Stomach (tissue), 9 donors: ENCODE data around the gene TMEM167B. TPM values are rescaled to one million over a fixed set of nuclear protein-coding genes. Genes with fewer than 3 reads are reported as not detected.
A peak's percentile ranks its signal among the peaks of the same experiment; 100 is the strongest.

ENCODE experiments used
- DNase-seq, 2 donors: peaks; one replicate each; pipeline versions ENCODE4 v3.0.0 to v3.0.0-alpha.2; 2013 to 2019
- H3K27ac ChIP-seq, 5 donors: fragments of 200-600 bp in 4 of 5; sonication (generic) in 4 of 5; one replicate each; pipeline ENCODE4 v1.5.1; 2013 to 2019; ENCODE audit warnings: mild to moderate bottlenecking in 1 of 5, moderate library complexity in 1 of 5
- H3K27me3 ChIP-seq, 3 donors: fragments of 200-600 bp; sonication (generic); one replicate each; pipeline ENCODE4 v1.5.1; 2017 to 2019; ENCODE audit warnings: mixed run types in 1 of 3
- H3K36me3 ChIP-seq, 4 donors: fragments of 200-600 bp; sonication (generic); 1 replicate in 3 of 4; 2 replicates in 1 of 4; pipeline ENCODE4 v1.5.1; 2016 to 2019
- H3K4me1 ChIP-seq, 4 donors: fragments of 200-600 bp; sonication (generic); one replicate each; pipeline ENCODE4 v1.5.1; 2016 to 2019
- H3K4me3 ChIP-seq, 4 donors: fragments of 200-600 bp; sonication (generic) in 3 of 4; one replicate each; pipeline ENCODE4 v1.5.1; 2016 to 2019; ENCODE audit warnings: mild to moderate bottlenecking in 1 of 4
- H3K9me3 ChIP-seq, 4 donors: fragments of 200-600 bp; sonication (generic); one replicate each; pipeline ENCODE4 v1.5.1; 2016 to 2019
- CTCF ChIP-seq, 7 experiments: fragments of 450-650 bp in 4 of 7; fragments of 200-600 bp in 3 of 7; sonication (generic) in 3 of 7; IDR thresholded peaks; one replicate each; pipeline ENCODE4 v1.5.1; 2016 to 2019; ENCODE audit warnings: antibody characterized with exemption in 7 of 7, control low read depth in 2 of 7, mild to moderate bottlenecking in 1 of 7
- EP300 ChIP-seq: sonication (generic); formaldehyde crosslinking; IDR thresholded peaks from one replicate; pipeline ENCODE4 v1.6.1; 2017; ENCODE audit warnings: antibody characterized with exemption
- POLR2A ChIP-seq, 4 donors: fragments of 450-650 bp; IDR thresholded peaks; one replicate each; pipeline ENCODE4 v1.6.1; 2016; ENCODE audit warnings: antibody characterized with exemption in 4 of 4, control low read depth in 2 of 4, mild to moderate bottlenecking in 1 of 4, moderate library complexity in 1 of 4
- POLR2AphosphoS5 ChIP-seq, 3 donors: sonication (generic); formaldehyde crosslinking; IDR thresholded peaks; one replicate each; pipeline ENCODE4 v1.6.1; 2016; ENCODE audit warnings: antibody characterized with exemption in 3 of 3
- WGBS, 5 donors: extraction: QIAGEN DNeasy Blood & Tissue Kit in 3 of 5; methylation state at CpG; one replicate each; pipeline versions ENCODE4 v1.1.5 to v1.1.7; 2013 to 2018; 5-methylcytosine and 5-hydroxymethylcytosine counted together
- intact Hi-C: fragments of 100-400 bp; cut with DNase I; formaldehyde crosslinking; loops from one replicate; pipeline ENCODE4 v1.15.1; 2023; ENCODE audit warnings: low total_unique reads
- polyA plus RNA-seq, 3 donors: library from polyadenylated mRNA; stranded (reverse); fragments of 200-250 nt; gene quantifications; one replicate each; pipeline ENCODE4 v1.2.3, GENCODE V29; 2013
- total RNA-seq, 5 donors: library from RNA; depleted of rRNA; stranded (reverse); fragments of >200 nt; gene quantifications; one replicate each; pipeline versions ENCODE4 v1.1.0 to v1.2.3, GENCODE V29; 2014 to 2016
- donor health status: healthy with polysubstance abuse.
- donor health status: Bipolar disorder and iron deficiency.
- donor health status: healthy.

TMEM167B gene
- total and polyA plus RNA-seq, 8 donors = 2.9 to 70.1 (median 26.9) TPM; not detected in 1

DNA sequence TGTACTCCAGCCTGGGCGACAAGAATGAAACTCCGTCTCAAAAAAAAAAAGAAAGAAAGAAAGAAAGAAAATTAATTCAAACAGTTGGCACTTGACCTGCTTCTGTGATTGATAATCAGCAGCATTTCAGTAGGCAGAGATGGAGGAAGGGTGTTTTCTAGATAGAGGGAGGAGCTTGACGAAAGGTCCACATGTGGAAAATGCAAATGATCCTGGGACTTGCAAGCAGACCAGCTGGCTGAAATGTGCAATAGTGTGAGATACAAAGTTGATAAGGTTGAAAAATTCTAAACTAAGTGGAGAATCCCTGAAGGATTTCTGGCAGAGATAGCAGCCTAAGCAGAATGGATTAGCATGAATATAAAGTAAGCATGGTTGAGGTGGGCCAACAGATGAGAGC is 27.5 kb downstream of the TMEM167B start:
- DNase-seq = no peak
- no peak overlapping the region for H3K4me3 ChIP-seq
- H3K4me1 ChIP-seq = peaks cover 10 to 35% (median 26%) of the 10 kb centered on the region in 4 donors
- peak overlapping the region; percentile 57 to 79 (median 76) for H3K27ac ChIP-seq
- intact Hi-C loops = loop anchor here (10.0 kb wide), 1 partner anchor 77 kb away; no protein-coding TSS in a partner anchor
- no peaks in the 10 kb centered on the region for H3K9me3 ChIP-seq
- 41 to 54% (median 48%) methylated on average over 3 of the region's 3 CpGs for WGBS, 5 donors
- no peak for TF ChIP-seq EP300
- no peak for TF ChIP-seq CTCF (IDR thresholded peaks at IDR 0.05)
- TF ChIP-seq POLR2AphosphoS5 (IDR thresholded peaks at IDR 0.05) = no peak
- no peak for TF ChIP-seq POLR2A (IDR thresholded peaks at IDR 0.05)
- peaks cover 6 to 36% (median 7%) of the 10 kb centered on the region in 3 donors for H3K27me3 ChIP-seq
- H3K36me3 ChIP-seq = no peaks in the 10 kb centered on the region

- DNase-seq = peak in 1 of 2 donors; percentile 11
- Histone ChIP-seq H3K4me1 (peaks cover 0 to 20% (median 12%) of the 10 kb centered on the region in 4 donors), H3K9me3 (no peaks in the 10 kb centered on the region), H3K4me3 (no peak overlapping the region), H3K27ac (peak overlapping the region in 1 of 5 donors; percentile 8), H3K27me3 (peaks cover 0 to 16% (median 0%) of the 10 kb centered on the region in 3 donors), H3K36me3 (no peaks in the 10 kb centered on the region)
- TF ChIP-seq POLR2A (IDR thresholded peaks at IDR 0.05) = no peak
- no peak for TF ChIP-seq POLR2AphosphoS5 (IDR thresholded peaks at IDR 0.05)
- WGBS, 5 donors = 89 to 94% (median 93%) methylated on average over 5 of the region's 5 CpGs
- intact Hi-C loops = no loop called here
Measured at GRCh38 chr1:109120356-109120755, 29.8 kb downstream of the TMEM167B start.

- DNase-seq = no peak
- H3K27ac ChIP-seq = peak overlapping the region in 1 of 5 donors; percentile 33
- no peaks in the 10 kb centered on the region for H3K36me3 ChIP-seq
- no peaks in the 10 kb centered on the region for H3K27me3 ChIP-seq
- no peaks in the 10 kb centered on the region for H3K9me3 ChIP-seq
- intact Hi-C loops = no loop called here
- TF ChIP-seq CTCF (IDR thresholded peaks at IDR 0.05) (no peak), EP300 (no peak), POLR2AphosphoS5 (IDR thresholded peaks at IDR 0.05) (no peak), POLR2A (IDR thresholded peaks at IDR 0.05) (no peak)
- WGBS, 5 donors = 74 to 100% (median 93%) methylated on average over 2 of the region's 2 CpGs
- no peak overlapping the region for H3K4me3 ChIP-seq
- peaks cover 16 to 43% (median 23%) of the 10 kb centered on the region in 4 donors for H3K4me1 ChIP-seq
Measured at GRCh38 chr1:109131059-109131458, 40.5 kb downstream of the TMEM167B start.

- H3K36me3 ChIP-seq = no peaks in the 10 kb centered on the region
- TF ChIP-seq EP300 (no peak), POLR2A (IDR thresholded peaks at IDR 0.05) (no peak), POLR2AphosphoS5 (IDR thresholded peaks at IDR 0.05) (no peak), CTCF (IDR thresholded peaks at IDR 0.05) (no peak)
- intact Hi-C loops = no loop called here
- no peaks in the 10 kb centered on the region for H3K9me3 ChIP-seq
- no peak for DNase-seq
- H3K4me3 ChIP-seq = no peak overlapping the region
- H3K4me1 ChIP-seq = peaks cover 16 to 50% (median 27%) of the 10 kb centered on the region in 4 donors
- no peaks in the 10 kb centered on the region for H3K27me3 ChIP-seq
- H3K27ac ChIP-seq = peak overlapping the region in 4 of 5 donors; percentile 9 to 89 (median 54)
Measured at GRCh38 chr1:109131800-109132199, 41.2 kb downstream of the TMEM167B start.

DNA sequence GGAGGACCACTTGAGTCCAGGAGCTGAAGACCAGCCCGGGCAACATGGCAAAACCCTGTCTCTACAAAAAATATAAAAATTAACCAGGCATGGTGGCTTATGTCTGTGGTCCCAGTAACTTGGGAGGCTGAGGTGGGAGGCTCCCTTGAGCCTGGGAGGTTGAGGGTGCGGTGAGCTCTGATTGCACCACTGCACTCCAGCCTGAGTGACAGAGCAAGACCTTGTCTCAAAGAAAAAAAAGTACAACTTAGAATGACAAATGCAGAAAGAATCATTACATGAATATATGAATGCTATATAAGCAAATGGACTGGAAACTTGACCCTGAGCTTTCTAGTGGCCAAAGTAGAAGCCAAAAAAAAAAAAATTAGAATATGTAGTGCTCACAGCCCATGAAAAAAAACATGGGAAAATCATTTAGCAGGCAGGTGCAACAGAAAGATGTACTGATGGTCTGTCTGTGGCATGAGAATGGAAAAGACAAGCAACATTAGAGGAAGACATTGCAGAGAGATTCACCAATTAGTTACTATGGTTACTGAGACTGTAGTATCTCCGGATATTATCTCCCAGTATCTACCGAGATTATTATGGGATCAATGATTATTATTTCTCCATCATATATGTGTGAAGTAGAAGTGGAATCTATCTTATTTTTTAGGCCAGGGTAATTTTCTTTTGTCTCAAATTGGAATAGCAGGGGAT is 42.6 kb downstream of the TMEM167B start:
- WGBS, 5 donors = 64 to 76% (median 69%) methylated on average over 4 of the region's 4 CpGs
- TF ChIP-seq EP300 (no peak), POLR2A (IDR thresholded peaks at IDR 0.05) (no peak), POLR2AphosphoS5 (IDR thresholded peaks at IDR 0.05) (no peak), CTCF (IDR thresholded peaks at IDR 0.05) (no peak)
- DNase-seq = no peak
- intact Hi-C loops = no loop called here
- H3K4me3 ChIP-seq = no peak overlapping the region
- H3K9me3 ChIP-seq = no peaks in the 10 kb centered on the region
- no peaks in the 10 kb centered on the region for H3K36me3 ChIP-seq
- H3K4me1 ChIP-seq = peaks cover 16 to 64% (median 40%) of the 10 kb centered on the region in 4 donors
- peak overlapping the region; percentile 54 to 89 (median 81) for H3K27ac ChIP-seq
- no peaks in the 10 kb centered on the region for H3K27me3 ChIP-seq
